Measurements from ENCODE around the gene SUCO.

SUCO gene

DNA sequence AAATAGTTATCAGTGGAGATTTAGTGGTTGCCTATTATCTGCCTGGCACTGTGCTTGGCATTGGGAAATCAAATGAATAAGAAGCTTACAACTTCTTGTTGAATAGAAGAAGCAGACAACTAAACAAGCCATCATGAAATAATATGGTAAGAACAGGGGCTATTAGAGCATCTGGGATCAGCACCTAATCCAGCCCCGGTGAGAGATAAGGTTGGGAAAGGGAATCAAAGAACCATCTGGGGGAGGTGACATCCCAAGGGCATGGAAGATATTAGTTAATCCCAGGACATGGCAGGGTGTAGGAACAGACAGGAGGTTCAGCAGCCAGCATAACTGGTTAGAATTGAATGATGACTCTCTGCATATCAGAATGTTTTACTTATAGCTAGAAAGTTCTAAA, 36.3 kb upstream of the SUCO start:
- no peak overlapping the region for H3K4me3 ChIP-seq
- no peak overlapping the region for H3K27ac ChIP-seq
- no peak overlapping the region for H3K4me2 ChIP-seq
- no peak for TF ChIP-seq Cebpa-rat (IDR thresholded peaks at IDR 0.05)
- H3K4me1 ChIP-seq = 0 out of 2 replicates have a peak, but pooled peaks cover 4% of the 10 kb centered on the region
- no peaks in the 10 kb centered on the region for H3K9me3 ChIP-seq
- no peaks in the 10 kb centered on the region for H3K36me3 ChIP-seq
- no peak overlapping the region for H3K9ac ChIP-seq
- H3K27me3 ChIP-seq = no peaks in the 10 kb centered on the region
- no peaks in the 10 kb centered on the region for H4K20me1 ChIP-seq

DNA sequence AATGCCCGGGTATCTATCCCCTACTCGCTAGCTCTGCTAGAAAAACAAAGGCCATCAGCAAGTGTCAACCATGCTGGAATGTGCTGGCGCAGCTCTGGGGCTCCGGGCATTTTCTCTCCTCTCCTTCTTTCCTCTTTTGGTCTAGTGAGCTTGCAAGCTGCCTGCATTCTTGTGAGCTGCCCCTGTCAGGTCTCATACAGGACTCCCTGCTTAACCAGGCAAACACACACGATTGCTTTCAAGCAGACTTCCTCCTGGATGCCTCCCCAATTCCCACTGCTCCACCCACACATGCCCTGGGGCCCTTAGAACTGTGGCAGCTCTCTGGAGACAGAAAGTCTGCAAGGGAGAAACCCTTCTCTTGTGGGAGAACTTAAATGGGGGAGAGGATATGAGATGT, 35.7 kb upstream of the SUCO start:
- Histone ChIP-seq H4K20me1 (no peaks in the 10 kb centered on the region), H3K9me3 (no peaks in the 10 kb centered on the region), H3K36me3 (no peaks in the 10 kb centered on the region), H3K4me3 (no peak overlapping the region), H3K9ac (0 out of 2 replicates have a peak overlapping the region, but pooled peaks have one; percentile 19), H3K27ac (no peak overlapping the region), H3K4me1 (0 out of 2 replicates have a peak, but pooled peaks cover 4% of the 10 kb centered on the region), H3K27me3 (no peaks in the 10 kb centered on the region), H3K4me2 (no peak overlapping the region)
- TF ChIP-seq Cebpa-rat (IDR thresholded peaks at IDR 0.05) = no peak

DNA sequence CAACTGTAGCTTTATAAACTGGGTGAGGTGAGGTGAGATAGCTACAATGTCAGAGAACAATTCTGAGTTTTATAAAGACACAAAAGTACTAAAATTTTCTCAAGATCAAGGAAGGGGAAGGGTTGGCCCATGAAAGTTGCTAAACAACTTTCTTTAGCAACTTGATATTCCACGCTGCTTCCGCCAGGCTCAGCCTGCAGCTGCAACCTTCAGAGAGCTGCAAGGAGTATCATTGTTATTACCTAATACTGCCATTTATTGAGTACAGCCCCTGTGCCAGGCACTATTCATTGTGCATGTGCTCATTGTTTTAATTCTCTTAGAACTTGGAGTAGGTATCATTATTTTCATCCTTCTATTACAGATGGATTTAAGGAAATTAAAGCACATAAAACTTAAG, 34.1 kb upstream of the SUCO start:
- no peak overlapping the region for H3K4me2 ChIP-seq
- no peaks in the 10 kb centered on the region for H3K36me3 ChIP-seq
- TF ChIP-seq Cebpa-rat (IDR thresholded peaks at IDR 0.05) = no peak
- H3K27ac ChIP-seq = no peak overlapping the region
- H4K20me1 ChIP-seq = no peaks in the 10 kb centered on the region
- no peaks in the 10 kb centered on the region for H3K9me3 ChIP-seq
- H3K9ac ChIP-seq = no peak overlapping the region
- no peak overlapping the region for H3K4me3 ChIP-seq
- H3K4me1 ChIP-seq = 0 out of 2 replicates have a peak, but pooled peaks cover 4% of the 10 kb centered on the region
- H3K27me3 ChIP-seq = no peaks in the 10 kb centered on the region

DNA sequence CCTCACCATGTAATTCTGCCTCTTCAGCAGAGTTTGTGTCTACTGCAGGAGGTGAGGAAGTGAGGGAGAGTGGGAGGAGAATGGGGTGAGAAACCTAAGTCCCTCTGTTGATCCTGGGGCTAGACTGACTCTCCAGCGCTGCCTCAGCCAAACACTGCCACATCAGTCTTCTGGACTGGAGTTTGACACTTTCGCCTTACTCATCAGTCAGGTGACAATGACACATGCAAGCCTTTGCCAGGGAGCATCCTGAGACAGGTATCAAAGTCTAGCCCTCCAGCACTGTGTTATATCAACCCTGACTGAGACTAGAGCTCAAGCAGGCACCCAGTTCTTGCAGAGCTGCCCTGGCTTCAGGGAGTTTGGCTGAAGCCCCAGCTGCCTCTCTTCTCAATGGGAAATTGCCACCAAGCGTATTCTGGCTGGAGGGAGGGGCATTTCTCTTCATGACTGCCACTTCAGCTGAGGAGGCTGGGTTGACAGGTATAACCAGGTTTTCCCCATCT, 33.3 kb upstream of the SUCO start:
- Histone ChIP-seq H3K4me2 (no peak overlapping the region), H3K9me3 (no peaks in the 10 kb centered on the region), H3K4me3 (no peak overlapping the region), H4K20me1 (no peaks in the 10 kb centered on the region), H3K9ac (no peak overlapping the region), H3K27ac (no peak overlapping the region), H3K27me3 (no peaks in the 10 kb centered on the region), H3K4me1 (0 out of 2 replicates have a peak, but pooled peaks cover 4% of the 10 kb centered on the region), H3K36me3 (no peaks in the 10 kb centered on the region)
- no peak for TF ChIP-seq Cebpa-rat (IDR thresholded peaks at IDR 0.05)

DNA sequence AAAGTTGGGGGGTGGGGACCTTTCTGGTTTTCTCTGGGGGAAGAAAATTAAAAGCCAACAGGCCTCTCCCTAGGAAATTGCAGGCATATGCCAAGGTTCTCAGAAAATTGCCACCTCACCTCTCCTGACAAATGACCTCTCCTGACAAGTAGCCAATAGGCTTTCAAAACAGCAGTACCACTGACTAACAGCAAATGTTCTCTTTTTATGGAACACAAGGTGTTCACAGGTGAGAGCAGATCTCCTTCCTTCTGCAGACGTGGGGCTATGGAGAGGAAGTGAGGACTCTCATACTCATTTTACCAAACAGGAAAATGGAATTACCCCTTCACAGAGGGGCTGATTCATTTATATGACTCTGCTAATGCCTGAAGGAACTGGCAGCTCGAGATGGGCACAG, 32.7 kb upstream of the SUCO start:
- Histone ChIP-seq H3K9me3 (no peaks in the 10 kb centered on the region), H3K4me2 (no peak overlapping the region), H4K20me1 (no peaks in the 10 kb centered on the region), H3K27ac (no peak overlapping the region), H3K27me3 (no peaks in the 10 kb centered on the region), H3K36me3 (no peaks in the 10 kb centered on the region), H3K4me3 (no peak overlapping the region), H3K9ac (no peak overlapping the region), H3K4me1 (0 out of 2 replicates have a peak, but pooled peaks cover 4% of the 10 kb centered on the region)
- TF ChIP-seq Cebpa-rat (IDR thresholded peaks at IDR 0.05) = no peak

DNA sequence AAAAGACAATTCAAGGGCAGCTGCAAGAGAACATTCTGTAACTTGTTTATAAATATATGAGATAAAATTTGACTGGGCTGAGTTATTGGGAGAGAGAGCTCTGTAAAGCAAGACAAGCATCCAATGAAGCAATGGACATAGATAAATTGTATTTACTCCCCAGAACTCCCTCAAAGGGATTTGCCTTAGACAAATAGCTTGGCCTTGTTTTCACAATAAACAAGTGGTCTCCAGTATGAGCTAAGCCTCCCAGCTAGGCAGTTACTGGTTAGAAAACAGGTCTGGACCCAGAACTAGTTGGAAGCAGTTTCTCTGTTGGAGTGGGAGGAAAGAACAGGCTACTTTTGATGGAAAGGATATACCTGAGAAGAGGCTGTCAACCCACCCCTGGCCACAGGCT, 25.2 kb upstream of the SUCO start:
- Histone ChIP-seq H3K9me3 (no peaks in the 10 kb centered on the region), H4K20me1 (no peaks in the 10 kb centered on the region), H3K27me3 (no peaks in the 10 kb centered on the region), H3K4me3 (no peak overlapping the region), H3K4me1 (no peaks in the 10 kb centered on the region), H3K4me2 (no peak overlapping the region), H3K27ac (no peak overlapping the region), H3K36me3 (no peaks in the 10 kb centered on the region), H3K9ac (no peak overlapping the region)
- TF ChIP-seq Cebpa-rat (IDR thresholded peaks at IDR 0.05) = no peak

DNA sequence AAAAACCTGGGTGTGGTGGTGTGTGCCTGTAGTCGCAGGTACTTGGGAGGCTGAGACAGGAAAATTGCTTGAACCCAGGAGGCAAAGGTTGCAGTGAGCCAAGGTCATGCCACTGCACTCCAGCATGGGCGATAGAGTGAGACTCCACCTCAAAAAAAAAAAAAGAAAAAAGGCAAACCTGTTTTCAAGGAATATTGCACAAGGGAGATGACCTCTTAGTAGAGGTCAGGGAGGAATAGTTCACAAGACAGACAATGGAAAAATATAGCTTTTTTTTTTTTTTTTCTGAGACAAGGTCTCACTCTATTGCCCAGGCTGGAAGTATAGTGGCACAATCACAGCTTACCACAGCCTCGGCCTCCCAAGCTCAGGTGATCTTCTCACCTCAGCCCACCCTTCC, 22.5 kb upstream of the SUCO start:
- H3K36me3 ChIP-seq = no peaks in the 10 kb centered on the region
- H4K20me1 ChIP-seq = no peaks in the 10 kb centered on the region
- no peak overlapping the region for H3K27ac ChIP-seq
- no peak overlapping the region for H3K4me2 ChIP-seq
- no peaks in the 10 kb centered on the region for H3K27me3 ChIP-seq
- H3K9ac ChIP-seq = no peak overlapping the region
- H3K4me3 ChIP-seq = no peak overlapping the region
- TF ChIP-seq Cebpa-rat (IDR thresholded peaks at IDR 0.05) = no peak
- no peaks in the 10 kb centered on the region for H3K4me1 ChIP-seq
- H3K9me3 ChIP-seq = no peaks in the 10 kb centered on the region

DNA sequence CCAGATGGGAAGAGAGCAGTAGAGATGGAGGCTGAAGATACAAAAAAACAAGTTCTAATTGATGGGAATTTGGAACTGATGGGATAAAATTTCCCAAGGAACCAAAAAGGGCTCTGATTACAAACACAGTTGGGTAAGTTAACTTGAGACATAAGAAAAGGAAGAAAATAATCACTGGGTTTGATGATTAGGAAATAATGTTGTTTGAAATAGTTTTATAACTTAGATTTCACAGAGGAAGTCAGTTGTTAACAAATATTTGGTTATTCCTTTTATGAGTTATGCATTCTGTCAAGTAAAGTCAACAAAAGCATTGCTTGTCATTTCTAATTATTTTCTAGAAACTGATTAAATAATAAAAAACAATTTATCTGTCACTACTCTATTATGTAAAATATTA, 20.4 kb upstream of the SUCO start:
- Histone ChIP-seq H3K4me3 (no peak overlapping the region), H4K20me1 (no peaks in the 10 kb centered on the region), H3K4me1 (peaks cover 17% of the 10 kb centered on the region), H3K9me3 (no peaks in the 10 kb centered on the region), H3K4me2 (no peak overlapping the region), H3K9ac (no peak overlapping the region), H3K36me3 (no peaks in the 10 kb centered on the region), H3K27me3 (no peaks in the 10 kb centered on the region), H3K27ac (no peak overlapping the region)
- no peak for TF ChIP-seq Cebpa-rat (IDR thresholded peaks at IDR 0.05)

DNA sequence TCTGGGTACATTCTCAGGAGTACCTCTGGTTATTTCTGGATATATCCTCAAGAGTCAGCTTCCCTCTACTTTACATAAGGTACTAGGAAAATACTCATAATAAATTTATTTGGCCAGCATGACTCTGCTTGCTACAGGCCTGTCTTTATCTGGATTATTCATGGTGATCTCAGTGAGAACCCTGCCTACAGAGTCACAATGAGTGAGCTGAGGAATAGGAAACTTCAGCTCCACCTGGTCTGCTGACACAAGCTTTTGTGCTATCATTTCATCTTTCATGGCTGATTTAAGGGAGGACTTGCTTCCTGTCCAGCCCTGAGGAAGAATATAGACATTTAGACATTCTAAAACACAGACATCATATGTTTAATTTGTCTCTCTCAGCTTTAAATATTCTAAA, 19.5 kb upstream of the SUCO start:
- Histone ChIP-seq H3K9me3 (no peaks in the 10 kb centered on the region), H4K20me1 (no peaks in the 10 kb centered on the region), H3K27ac (no peak overlapping the region), H3K9ac (no peak overlapping the region), H3K27me3 (no peaks in the 10 kb centered on the region), H3K4me2 (no peak overlapping the region), H3K4me1 (peaks cover 26% of the 10 kb centered on the region), H3K36me3 (no peaks in the 10 kb centered on the region), H3K4me3 (no peak overlapping the region)
- TF ChIP-seq Cebpa-rat (IDR thresholded peaks at IDR 0.05) = no peak

DNA sequence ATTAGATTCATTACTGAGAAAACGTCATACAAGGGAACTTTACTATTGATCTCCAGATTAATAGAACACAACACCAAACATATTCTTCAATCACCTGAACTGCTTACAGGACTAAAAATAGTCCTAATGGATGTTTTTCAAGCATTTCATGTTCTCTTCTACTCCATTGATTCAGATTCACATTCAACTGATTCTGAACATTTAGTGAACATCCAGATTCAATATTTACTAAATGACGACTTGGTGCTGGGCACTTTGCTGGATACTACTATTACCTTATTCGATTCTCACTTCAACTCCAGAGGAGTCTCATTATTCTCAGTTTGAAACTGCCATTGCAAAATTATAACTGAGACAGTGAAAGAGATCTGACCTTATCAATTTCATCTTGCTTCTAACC, 18.8 kb upstream of the SUCO start:
- H3K4me2 ChIP-seq = no peak overlapping the region
- no peak overlapping the region for H3K4me3 ChIP-seq
- H3K27ac ChIP-seq = no peak overlapping the region
- no peaks in the 10 kb centered on the region for H4K20me1 ChIP-seq
- H3K4me1 ChIP-seq = peaks cover 27% of the 10 kb centered on the region
- H3K27me3 ChIP-seq = no peaks in the 10 kb centered on the region
- H3K36me3 ChIP-seq = no peaks in the 10 kb centered on the region
- H3K9me3 ChIP-seq = no peaks in the 10 kb centered on the region
- no peak for TF ChIP-seq Cebpa-rat (IDR thresholded peaks at IDR 0.05)
- no peak overlapping the region for H3K9ac ChIP-seq

DNA sequence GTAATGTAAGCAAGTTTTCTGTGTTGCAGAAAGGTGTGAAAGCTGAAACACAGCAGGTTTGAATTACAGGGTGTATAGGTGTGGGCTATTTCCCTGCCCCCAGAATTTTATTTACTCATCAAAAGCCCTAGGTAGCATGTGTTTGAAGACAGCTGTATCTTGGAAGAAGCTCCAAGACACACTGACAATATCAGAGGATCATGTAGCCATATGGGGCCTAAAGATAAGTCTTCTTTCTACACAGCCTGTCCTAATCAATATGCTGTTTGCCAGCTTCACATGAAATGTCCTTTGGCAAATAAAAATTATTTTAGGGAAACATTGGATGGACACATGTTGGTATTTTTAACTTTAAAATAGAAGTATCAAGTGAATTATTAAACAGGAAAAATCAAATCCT, 17.5 kb upstream of the SUCO start:
- Histone ChIP-seq H3K9ac (no peak overlapping the region), H3K36me3 (no peaks in the 10 kb centered on the region), H4K20me1 (no peaks in the 10 kb centered on the region), H3K4me3 (no peak overlapping the region), H3K9me3 (no peaks in the 10 kb centered on the region), H3K27me3 (no peaks in the 10 kb centered on the region), H3K4me2 (no peak overlapping the region), H3K4me1 (peaks cover 27% of the 10 kb centered on the region), H3K27ac (no peak overlapping the region)
- TF ChIP-seq Cebpa-rat (IDR thresholded peaks at IDR 0.05) = no peak
